ENCODE data around the gene LY6G5C.

LY6G5C gene

DNA sequence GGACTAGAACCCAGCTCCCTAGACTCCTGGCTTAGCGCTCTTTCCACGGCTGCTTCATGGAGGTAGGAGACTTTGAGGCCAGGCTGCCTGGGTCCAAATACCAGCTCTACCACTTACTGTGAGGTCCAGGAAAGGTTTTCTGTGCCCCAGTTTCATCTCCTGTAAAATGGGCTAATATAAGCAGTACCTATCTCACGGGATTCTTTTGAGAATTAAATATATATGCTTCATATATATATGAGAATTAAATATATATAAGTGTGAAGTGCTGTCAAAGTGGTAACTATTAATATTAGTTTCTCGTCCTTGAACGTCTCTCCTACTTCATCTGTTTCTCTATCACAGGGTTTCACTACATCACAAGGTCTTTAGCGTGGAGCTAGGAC lies 10.2 kb upstream of the LY6G5C start:
- no peak for DNase-seq (ENCODE audit: low read depth)

DNA sequence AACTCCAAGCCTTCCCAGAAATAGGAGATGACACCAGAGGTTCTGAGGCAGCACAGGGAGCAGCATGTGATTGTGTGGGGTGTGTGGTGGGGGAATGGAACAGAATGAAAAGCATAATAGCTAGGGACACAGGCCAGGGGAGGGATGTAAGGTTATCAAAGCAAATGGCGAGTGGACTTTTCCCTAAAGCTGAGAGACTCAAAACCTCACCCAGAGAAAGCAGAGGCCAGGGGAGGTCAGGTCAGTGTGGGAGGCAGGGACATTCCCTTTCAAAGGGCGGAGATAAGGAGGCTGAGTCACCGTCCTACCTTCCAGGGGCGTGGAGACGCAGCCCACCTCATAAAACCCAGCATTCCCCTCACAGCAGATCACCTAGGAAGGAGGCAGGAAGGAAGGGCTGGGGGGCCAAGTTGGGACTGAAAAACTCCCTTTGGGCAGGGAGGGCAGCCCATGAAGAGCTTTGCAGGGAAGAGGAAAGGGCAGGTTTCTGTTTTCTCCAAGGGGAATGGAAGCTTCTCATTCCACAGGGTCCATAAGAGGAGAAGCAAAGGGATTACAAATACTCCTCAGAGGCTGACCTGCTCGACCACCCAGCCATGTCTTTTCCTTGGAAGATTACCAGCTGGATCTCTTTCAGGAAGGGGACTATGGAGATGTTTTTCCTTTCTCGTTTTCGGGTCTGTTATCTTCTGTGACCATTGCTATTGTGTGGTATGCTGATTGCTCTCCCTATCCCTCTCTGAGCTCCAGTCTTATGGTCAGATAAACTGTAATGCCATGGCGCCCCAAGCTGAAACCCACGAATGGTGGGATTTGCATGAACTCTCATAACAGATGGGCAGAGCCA lies 9.6 kb upstream of the LY6G5C start:
- DNase-seq (ENCODE audit: low read depth), result no peak

DNA sequence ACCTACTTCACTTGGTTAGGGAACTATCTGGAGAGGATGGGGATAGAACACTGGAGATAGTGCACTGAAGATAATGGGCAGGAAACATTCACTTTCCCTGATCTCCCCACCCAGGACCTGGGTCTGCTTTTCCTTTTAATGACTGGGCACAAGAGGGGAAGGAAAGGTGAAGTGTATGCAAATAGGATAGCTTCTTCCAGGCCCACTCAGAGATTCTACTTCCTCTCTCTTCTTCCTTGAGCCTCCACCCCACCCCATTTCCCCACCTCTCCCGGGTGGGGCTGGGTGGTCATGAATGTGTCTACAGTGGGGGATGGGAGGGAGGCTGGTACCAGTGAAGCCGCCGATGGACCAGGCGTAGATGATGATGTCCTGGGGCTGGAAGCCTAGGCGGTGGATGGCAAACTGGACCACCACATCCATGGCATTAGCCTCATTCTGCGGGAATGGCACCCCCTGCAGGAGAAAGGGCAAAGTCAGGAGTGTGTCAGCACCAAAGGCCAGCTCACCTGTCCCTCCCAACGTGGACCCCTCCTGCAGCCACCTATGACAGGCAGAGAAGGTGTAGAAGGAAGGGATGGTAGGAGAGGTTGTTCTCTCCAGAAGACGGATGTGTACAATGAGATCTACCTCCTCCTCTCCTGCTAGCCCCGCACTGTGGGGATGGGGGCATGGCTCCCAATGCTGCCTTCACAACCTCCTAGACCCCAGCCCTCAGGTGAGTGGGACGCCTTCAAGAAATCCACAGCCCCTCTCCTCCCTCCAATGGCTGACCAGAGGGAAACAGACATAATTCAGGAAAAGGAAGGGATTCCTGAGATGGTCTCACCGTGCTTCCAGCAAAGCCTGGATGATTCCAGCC lies 8.6 kb upstream of the LY6G5C start:
- no peak for DNase-seq (ENCODE audit: low read depth)

DNA sequence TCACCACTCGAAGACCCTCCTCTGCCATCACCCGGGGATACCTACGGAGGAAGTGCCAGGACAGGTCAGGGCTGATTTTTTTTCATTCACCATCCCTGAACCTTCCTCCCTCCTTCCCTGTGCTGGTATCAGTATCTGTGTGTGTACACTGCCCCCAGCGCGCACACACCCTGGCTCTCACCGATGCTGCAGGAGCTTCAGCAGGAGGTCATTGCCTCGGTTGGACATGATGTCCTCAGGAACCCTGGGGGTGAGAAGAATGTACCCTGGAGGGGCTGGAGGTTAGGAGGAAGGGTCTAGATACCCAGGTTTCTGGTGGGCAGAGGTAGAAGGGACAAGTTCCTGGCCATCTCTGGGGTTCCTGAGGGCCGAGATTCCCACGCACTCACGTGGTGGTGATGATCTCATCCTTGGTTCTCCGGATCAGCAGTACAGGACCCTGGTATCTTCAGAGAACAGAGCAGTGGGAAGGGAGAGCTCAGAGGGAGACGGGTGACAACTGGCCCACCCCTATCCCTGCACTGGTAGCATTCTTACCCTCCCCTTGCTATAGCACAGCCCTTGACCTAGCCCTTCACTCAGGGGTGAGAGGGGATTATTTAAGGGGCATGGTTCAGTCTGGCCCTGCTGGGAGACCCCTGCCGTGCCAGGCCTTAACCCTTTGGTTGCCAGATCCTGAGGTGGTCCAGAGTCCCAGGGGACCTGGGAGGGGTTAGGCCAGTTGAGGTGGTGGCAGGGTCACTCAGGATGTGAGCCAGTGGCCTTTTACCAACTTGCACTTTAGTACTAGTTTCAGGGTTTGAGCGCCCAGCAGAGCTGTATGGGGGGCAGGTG lies 7.2 kb upstream of the LY6G5C start:
- DNase-seq (ENCODE audit: low read depth), result no peak

DNA sequence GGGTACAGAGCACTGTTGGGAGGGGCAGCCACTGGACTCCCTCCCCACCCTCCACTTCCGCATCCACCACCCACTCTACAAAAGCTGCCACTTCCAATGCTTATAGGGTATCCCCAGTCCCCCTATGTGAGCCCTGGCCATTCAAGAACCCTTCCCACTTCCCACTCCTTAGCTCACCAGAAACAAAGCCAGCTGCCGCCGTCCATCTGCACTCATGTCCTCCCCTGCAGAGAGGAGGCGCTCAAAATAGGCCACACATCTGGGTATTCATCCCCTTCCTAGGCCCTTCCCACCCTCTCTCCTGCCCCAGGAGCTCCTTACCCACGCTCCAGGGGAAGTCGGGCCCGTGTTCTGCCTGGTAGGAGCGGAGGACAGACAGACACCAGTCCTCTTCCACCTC lies 6.5 kb upstream of the LY6G5C start:
- no peak for DNase-seq (ENCODE audit: low read depth)

DNA sequence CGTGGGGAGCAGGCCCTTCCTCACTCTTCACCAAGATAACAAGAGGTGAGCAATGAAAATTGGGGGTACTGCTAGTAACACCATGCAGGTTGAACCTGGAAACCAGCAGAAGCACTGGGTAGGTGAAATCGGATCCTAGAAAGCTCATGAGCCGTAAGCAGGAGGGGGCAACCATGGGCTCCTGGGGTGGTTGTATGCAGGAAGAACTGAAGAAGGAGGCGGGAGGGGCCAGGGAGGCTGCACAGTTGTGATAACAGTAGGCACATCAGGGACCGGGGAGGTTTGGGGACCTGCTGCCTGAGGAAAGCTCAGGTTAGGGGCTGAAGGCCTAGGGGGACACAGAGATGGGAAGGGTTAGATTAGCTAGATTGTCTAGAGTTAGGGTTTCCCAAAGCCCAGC lies 5.6 kb upstream of the LY6G5C start:
- DNase-seq (ENCODE audit: low read depth), result no peak

DNA sequence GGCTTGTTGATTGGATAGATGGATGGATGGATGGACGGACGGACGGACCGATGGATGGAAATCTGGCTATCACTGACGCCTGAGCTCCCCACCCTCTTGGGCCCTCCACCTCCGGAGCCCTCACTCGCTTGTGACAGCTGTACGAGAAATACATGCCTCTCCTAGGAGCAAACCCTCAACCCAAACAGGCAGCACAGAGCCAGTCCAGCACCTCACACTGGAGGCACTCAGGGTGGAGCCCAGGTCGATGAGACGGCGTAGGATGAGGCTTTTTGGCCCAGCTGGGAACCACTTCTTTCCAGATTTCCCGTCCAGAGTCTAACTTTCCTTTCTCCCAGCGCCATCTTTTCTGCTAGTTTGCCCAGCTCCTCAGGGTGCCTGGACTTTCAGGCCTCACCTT lies 2.7 kb upstream of the LY6G5C start:
- DNase-seq (ENCODE audit: low read depth), result no peak

DNA sequence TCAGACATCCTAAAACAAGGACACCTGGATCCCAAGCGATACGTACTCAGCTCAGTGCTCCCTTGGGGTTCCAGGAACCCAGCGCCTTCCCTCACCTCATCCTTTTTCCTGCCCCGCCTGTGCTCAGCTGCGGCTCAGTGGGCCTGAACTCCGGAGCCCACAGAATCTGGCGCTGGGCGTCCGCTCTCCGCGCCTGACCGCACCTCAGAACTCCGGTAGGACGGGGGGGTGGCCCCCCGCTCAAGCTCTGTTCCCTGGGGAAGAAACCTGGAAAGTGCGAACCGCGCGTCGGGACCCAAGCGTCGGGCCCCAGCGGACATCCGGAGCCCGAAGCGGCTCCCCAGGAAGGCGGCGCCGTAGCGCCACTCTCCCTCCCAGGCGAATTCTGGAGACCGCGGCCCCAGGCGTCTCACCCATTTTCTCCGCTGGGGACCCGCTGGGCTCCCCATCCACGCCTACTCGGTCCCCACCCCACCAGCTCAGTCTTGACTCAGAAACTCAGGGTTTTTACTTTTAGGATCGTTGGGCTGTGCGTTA lies 336 bp upstream of the LY6G5C start:
- DNase-seq (ENCODE audit: low read depth), result no peak

DNA sequence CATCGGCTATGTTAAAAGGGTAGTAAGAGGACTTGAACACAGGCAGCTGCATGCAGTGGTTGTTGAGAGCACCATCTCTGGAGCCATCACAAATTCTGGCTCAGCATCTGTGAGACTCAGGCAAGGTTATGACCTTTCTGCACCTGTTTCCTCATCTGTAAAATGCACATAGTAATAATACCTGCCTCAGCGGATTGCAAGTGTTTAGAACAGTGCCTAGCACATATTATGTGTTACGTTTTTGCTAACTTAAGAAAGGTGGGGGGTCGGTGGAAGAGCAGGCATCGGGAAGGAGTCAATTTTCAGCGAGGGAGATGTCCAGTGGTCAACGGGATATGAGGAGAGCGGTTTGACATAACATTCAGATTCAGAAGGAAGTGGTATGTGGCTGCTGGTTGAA lies 2.9 kb downstream of the LY6G5C start:
- no peak for DNase-seq (ENCODE audit: low read depth)

DNA sequence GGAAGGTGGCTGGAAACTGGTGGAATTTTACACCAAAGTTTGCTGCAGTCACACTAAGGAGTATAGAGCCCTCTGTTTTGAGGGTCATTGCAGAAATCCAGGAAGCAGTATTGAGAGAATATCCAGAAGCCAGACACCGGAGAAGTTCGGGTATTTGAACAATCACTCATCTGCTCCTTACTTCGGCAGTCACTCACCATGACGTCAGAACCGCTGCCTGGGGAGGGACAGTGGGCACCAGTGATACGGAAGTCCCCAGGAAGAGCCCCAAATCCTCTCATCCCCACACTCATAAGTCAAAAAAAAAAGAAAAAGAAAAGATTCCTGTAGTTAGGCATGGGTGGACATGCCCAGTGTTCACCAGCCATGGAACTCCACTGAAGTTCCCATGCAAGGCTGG lies 4.0 kb downstream of the LY6G5C start:
- DNase-seq (ENCODE audit: low read depth), result no peak

DNA sequence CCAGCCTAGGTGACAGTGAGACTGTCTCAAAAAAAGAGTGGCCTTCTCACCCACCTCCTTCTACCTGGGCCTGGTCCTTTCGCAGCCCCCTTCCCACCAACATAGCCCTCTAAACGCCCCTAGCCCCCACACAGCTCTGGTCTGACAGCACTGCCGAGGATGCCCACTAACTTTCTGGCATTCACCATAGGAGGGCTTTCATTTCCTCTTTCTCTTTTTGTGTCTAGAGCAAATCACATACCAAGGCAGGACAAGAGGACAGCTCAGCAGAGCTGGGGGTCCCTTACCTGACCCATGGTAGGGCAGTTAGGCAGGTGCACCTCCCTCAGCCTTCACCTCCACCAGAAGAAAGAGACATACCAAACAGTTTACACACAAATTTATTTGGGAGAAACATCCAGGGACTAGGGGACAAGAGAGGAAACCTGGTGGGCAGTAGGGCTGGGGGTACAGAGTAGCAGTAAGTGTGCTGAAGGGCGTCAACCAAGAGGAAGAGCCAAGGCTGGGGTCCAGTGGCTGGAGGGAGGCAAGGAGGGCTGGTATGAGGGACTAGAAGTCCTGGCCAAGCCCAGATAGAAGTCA lies 4.5 kb downstream of the LY6G5C start:
- no peak for DNase-seq (ENCODE audit: low read depth)

DNA sequence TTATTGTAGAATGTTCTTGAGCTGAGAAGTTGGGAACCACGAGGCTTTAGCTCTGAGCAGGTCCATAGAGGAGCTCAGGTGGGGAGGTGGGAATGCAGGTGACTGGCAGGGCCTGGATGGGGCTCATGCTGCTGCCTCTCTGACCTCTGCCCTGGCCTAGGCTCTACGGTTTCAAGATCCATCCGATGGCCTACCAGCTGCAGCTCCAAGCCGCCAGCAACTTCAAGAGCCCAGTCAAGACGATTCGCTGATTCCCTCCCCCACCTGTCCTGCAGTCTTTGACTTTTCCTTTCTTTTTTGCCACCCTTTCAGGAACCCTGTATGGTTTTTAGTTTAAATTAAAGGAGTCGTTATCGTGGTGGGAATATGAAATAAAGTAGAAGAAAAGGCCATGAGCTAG lies 11.2 kb downstream of the LY6G5C start, which contains the start of gene LY6G5B:
Gene LY6G5B (plus strand): TSS at position 301 of the 400 bp plus-strand sequence. CDS start 975 bp downstream, outside the sequence.
- DNase-seq (ENCODE audit: low read depth), result no peak

DNA sequence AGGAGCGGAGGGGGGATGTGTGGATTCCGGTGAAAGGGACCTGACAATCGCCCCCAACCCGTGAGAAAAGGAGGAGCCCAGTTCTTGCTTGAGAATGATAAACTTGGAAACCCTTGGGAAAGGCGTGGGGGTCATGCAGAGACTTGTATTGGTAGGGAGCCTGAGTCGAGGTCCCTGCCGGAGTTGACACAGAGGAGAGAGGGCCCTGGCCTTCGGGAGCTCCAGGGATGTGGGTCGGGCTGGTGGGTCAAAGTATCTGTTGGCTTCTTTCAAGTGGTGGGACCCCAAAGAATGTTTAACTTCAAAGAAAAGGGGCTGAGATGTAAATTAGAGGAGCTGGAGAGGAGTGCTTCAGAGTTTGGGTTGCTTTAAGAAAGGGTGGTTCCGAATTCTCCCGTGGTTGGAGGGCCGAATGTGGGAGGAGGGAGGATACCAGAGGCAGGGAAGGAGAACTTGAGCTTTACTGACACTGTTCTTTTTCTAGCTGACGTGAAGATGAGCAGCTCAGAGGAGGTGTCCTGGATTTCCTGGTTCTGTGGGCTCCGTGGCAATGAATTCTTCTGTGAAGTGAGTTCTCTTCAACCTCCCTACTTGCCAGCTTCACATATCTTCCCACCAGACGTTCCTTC lies 14.4 kb downstream of the LY6G5C start:
- DNase-seq (ENCODE audit: low read depth), result no peak

DNA sequence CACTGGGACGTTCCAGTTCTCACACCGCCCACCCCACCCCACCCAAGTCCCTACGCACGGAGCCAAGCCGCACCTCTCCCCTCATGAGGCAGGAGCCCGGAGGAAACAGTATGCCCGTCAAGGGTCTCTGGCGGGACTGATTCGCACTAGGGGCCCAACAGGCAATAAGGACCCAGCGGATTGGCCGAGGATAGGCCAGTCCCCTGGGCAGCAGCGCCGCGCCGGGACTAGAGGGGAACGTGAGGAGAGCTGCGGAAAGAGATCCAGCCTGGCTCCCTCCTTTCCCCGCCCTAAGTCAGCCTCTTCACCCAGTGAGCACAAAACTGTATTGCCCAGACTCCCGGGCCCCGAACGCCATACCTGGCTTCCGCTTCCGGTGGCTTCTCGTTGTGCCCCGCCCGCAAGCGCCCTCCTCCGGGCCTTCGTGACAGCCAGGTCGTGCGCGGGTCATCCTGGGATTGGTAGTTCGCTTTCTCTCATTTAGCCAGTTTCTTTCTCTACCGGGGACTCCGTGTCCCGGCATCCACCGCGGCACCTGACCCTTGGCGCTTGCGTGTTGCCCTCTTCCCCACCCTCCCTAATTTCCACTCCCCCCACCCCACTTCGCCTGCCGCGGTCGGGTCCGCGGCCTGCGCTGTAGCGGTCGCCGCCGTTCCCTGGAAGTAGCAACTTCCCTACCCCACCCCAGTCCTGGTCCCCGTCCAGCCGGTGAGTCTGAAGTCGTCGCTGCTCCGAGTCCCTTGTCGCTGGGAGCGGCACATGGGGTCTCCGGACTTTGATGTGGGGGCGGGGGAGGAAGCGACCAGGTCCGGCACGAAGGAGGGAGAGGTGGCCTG lies 15.1 kb downstream of the LY6G5C start, which contains the start of gene CSNK2B:
Gene CSNK2B (plus strand): TSS at position 580 of the 836 bp plus-strand sequence. CDS start 752 bp downstream, outside the sequence.
- peak; percentile 97 for DNase-seq (ENCODE audit: low read depth)

DNA sequence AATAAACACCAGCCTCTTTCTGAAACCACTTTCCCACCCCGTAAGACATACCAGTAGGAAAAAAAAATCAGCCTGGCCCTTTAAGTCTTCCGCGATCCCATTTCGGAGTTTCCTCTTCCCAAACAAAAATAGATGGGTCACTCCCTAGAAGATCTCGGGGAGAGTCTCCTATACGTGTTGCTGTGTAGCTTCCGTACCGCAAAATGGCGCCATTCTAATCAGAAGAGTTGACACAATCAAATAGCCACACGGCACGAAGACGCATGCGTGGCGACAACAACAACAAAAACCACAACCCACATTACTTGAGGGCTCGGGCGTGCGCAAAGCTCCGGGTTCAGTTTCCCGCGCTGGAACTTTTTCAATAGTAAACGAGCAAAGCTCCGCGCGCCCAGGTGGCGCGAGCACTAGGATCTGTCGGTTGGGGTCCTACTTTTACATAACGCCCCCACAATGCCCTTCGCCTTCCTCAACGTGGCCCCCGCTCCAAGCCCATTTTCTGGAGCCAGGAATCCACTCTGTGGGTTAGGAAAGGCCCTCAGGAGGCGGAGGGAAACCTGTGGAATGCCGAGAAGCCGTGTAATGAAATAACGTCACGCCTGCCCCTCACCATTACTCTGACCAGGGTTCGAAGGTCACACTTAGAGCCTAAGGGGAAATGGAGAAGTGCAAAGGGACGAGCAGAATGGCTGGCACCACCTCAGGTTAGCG lies 15.9 kb downstream of the LY6G5C start, which contains the start of gene GPANK1:
Gene GPANK1 (minus strand): TSS at position 208 of the 711 bp plus-strand sequence. CDS start 519 bp downstream, outside the sequence.
- DNase-seq (ENCODE audit: low read depth), result peak; percentile 84

DNA sequence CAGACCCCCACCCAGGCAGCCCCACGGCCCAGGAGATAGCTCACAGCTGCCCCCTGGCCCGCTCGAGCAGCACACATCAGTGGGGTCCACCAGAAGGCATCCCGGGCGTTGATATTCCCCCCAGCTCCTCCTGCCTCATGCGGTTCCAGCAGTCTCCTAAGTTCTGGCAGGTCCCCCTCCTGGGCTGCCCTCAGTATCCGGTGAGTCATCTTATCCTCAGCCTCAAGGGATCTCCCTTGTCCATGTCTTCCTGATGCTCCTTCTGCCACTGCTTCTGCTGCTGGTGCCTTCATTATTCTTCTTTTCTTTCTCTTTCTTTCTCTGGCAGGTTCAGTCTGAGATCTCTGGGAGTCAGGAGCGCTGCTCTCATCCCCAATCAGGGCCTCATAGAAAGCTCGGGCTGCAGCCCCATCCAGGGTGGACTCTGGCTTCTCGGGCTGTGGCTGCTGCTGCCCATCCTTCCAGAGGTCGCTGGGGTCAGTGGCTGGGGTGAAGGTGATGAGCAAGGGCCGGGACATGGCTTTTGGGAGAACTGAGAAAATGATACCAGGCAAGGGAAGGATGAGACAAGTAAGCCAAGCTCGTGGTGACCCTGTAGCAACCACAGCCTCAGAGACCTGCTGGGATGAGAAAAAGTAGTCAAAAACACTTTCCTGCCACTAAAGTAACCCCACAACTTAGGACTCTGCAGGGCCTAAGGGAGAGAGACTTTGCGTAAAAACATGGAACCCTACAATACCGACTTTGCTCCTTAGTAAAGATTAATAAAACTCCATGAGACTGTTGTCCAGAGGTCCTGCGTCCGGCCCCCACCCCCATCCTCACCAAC lies 16.7 kb downstream of the LY6G5C start:
- no peak for DNase-seq (ENCODE audit: low read depth)

DNA sequence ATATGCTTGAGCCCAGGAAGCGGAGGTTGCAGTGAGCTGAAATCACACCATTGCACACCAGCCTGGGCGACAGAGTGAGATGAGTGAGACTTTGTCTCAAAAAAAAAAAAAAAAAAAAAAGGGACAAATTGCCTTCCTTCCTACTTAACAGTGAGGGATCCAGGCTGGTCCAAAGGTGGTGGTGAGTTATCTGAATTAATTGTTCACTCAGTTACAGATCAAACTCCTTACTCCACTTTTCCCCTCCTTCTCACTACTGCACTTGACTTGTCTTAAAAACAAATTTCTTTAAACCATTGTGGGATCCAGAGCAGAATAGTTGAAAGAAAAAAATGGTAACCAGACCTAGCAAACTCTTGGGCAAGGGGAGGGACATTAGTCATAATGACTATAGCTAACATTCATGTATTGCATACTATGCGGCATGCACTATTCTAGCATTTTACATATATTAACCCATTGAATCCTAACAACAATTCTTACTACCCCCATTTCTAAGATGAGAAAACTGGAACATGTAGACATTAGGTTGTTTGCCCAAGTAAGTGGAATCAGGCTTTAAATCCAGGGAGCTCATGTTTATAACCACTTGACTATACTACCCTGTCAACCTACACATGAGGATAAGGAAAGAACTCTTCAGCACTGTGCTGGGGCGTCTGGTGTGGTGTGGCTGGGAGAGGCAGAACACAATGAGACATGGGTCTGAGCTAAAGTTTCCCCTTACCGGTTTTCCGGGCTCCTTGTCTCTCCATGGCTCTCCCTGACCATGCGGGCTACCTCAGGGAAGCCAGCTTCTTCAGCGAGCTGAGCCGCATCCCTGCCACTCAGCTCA lies 17.5 kb downstream of the LY6G5C start:
- DNase-seq (ENCODE audit: low read depth), result no peak

All from stimulated activated CD4-positive, alpha-beta T cell treated with anti-CD3 and anti-CD28 coated beads, Interleukin-2, amount 100 ng/mL, for 4 hours (primary cell).